NCI-H1417 treated with DMSO at 0.1 percent for 48 hours (cell line): ENCODE data around the gene SP3.

Experiments
- DNase-seq: peaks from one replicate; lab custom pipeline; 2025; lab: John Stamatoyannopoulos, UW

SP3 gene

DNA sequence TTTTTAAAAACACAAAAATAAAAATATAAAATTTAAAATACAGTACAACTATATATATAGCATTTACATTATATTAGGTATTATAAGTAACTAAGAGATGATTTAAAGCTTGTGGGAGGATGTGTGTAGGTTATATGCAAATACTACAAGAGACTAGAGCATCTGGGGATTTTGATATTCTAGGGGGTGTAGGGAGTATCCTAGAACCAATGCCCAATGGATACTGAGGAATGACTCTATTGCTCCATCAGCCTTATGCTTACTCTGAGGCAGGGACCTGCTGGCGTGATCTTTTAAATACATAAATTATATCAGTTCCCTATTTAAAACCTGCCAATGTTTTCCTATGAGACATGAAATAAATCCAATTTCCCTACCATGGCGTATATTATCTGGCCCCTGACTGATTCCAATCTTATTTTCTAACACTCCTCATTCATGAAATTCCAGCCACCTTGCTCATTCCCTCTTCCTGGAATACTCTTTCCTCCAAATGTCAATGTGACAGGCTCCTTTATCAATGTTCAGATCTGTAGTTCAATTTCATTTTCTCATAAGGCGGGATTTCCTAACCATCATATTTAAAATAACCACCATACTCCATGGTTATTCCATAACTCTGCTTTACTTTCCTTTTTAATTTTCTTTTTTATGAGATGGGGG lies 22.2 kb downstream of the SP3 start:
- DNase-seq, result no peak

DNA sequence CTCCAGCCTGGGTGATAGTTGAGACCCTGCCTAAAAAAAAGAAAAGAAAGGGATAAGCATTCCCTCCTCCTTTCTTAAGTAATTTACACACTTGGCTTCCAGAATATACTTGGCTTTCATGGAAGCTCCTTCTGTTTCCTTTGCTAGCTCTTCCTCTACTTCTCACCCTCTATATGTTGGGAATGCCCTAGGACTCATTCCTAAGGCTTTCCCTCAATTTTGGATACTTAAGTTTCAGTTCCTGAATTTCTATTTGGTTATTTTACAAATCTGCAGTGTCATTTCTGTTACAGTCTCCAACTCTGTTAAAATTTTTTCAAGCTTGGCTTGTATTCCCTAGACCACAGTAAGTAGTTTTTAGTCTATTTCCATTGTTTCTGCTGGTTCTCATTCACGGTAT lies 23.6 kb downstream of the SP3 start:
- no peak for DNase-seq

DNA sequence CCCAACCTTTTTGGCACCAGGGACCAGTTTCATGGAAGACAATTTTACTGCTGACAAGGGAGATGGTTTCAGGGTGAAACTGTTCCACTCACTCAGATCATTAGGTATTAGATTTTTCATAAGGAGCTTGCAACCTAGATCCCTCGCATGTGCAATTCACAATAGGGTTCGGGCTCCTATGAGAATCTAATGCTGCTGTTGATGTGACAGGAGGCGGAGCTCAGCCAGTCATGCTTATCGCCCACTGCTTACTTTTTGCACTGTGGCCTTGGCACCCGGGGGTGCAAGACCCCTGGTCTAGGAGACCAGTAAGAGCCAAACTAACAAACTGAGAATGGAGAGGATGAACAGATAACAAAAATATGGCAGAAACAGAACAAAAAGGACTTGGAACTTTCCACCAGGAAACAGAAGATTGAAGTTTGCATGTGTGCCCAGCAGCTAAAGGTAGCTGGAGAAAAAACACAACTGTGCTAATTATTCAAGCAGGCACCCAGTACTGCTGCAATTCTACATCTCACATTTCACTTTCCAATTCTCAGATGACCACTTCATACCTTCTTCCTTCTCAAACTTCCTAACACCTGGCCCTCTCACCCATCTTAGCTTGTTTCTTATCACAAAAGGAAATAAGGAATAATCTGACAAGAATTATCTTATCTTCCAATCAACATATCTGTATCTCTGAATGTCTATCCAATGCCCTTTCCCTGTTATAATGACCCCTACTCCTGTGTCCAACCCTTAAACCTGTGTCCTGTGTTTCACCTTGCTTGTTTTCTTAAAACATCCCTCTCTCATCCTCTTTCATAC lies 24.8 kb downstream of the SP3 start:
- no peak for DNase-seq

DNA sequence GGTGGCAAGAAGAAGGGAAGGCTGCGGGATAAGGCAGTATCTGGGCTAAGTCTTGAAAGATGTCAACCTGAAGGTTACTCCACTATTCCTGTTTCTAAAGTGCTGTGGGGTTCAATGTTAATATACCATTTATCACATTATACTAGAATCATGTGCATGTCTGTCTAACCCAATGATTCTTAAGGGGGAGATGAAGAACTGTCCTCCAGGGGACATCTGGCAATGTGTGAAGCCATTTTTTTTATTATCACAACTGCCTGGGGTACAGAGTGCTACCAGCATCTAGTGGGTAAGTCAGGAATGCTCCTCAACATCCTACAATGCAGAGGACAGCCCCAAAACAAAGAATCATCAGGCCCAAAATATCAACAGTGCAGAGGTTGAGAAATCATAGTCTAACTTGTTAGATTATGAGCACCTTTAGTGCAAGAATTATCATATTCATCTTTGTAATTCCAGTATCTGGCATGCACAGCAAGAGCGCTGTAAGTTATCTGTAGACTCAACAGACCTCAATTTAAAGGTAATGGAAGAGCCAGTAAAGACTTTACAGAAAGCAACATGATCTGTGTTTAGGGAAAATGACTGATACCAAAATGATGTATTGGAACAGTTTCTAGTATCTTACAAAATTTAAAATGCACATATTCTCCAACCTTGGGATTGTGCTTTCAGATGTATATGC lies 26.3 kb downstream of the SP3 start:
- no peak for DNase-seq

DNA sequence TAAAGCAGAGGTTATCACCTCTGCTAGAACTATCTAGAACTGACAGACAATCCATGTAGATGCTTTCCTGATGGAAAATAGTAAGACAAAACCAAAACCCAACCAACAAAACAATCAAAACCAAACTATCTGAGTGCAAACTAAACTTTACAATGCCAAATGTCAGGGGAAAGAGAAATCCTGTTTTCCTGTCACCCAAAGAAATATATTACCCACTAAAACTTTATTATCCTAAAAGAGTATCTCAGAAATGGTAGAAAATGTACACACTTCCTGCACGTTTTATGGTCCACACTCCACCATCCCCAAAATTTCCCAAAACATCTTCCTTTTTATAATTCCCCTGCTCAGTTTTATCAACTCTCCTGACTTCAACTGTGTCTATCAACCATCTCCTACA lies 29.9 kb downstream of the SP3 start:
- no peak for DNase-seq

DNA sequence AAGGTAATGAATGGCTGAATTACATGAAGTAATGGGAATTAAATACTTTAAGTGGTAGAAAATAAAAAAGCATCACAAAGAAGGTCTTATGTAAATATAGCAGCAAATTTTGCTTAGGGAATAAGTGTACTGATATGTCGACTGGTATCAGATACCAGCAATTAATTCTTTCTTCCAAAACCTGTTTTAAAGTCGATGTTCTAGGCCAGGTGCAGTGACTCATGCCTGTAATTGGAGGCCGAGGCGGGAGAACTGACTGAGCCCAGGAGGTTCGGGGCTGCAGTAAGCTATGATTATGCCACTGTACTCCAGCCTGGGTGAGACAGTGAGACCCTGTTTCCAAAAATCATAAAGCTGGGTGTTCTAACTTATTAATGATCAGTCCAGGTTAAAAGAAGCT lies 30.3 kb downstream of the SP3 start:
- DNase-seq, result no peak

DNA sequence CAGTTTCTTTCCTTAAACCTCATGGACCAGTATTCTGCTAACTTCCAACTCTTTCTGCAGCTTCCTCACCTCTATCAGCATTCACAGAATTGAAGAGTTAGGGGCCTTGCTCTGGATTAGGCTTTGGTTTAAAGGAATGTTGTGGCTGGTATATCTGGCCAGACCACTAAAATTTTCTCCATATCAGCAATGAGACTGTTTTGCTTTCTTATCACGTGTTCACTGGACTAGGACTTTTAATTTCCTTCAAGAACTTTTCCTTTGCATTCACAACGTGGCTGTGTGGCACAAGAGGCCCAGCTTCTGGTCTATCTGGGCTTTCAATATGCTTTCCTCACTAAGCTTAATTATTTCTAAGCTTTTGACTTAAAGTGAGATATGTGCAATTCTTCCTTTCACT lies 33.4 kb downstream of the SP3 start:
- no peak for DNase-seq

DNA sequence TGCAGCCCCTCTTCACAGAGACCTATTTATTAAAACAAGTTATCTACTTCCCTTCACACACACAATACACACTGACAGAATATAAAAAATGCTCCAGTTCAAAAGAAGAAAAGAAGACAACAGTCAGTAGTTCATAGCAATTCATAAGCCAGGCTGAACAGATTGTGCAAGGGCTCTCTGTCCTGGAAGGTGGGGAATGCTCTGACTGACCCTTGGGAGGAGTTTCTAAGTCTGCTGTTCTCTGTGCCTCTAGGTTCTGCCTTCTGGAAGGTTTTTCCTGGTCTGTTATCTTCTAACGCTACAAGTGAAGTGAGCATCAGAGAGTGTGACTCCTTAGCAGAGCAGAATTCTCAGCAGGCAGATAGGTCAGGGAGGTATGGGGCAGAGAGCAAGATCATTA lies 35.7 kb downstream of the SP3 start:
- no peak for DNase-seq

DNA sequence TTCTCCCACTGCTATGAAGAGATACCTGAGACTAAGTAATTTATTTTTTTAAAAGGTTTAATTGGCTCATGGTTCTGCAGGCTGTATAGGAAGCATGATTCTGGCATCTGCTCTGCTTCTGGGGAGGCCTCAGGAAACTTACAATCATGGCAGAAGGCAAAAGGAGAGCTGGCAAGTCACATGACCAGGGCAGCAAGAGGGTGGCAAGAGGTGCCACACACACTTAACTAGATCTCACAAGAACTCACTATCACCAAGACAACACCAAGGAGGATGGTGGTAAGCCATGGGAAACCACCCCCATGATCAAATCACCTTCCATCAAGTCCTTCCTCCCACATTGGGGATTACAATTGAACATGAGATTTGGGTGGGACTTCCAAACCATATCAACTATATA lies 38.3 kb downstream of the SP3 start:
- DNase-seq, result no peak

DNA sequence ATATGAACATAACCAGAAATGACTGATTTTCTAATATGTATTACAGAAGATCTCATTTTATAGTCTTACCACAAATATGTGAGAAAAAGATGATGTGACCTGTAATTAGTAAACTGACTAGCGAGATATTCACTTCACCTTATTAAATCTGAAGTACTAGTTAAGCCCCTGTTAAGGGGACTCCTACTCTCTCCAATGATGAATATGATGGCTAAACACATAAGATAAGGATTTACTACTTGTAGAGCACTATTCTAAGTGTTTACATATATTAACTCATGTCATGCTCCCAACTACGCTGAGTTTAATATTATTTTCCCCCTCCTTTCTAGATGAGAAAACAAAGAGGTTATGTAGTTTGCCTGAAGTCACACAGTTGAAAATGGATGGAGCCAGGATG lies 40.9 kb downstream of the SP3 start:
- no peak for DNase-seq

DNA sequence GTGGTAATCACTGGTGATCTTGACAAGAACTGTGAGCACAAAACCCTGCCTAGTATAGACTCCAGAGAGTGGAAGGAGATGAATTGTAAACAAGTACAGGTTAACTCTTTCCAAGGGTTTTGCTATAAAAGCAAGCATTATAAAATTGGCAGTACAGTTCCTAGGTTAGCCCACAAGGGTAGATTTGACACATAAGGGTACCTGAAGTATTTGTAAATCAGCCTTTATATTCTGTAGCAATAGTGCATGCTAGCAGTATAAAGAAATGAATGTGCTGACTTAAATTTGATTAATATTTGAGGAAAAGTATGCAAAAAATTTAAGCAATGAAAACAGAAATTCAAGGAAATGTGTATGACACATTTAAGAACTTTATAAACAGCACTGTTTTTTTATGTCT lies 42.4 kb downstream of the SP3 start:
- no peak for DNase-seq

DNA sequence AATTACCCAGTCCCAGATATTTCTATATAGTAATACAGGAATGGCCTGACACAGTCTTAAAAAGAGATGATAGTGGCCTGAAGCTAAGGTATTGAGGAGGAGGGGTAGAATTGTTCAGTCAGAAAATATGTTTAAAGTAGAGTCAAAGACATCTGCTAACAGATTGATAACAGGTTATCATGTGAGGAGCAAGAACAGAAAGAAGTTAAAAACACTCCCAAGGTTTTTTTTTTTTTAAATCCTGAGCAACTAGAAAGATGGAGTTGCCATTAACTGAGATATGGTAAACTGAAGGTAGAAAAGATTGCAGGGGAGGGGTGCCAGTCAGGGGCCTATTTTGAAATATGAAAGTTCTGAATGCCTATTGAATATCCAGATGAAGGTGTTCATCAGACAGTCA lies 43.1 kb downstream of the SP3 start:
- no peak for DNase-seq

DNA sequence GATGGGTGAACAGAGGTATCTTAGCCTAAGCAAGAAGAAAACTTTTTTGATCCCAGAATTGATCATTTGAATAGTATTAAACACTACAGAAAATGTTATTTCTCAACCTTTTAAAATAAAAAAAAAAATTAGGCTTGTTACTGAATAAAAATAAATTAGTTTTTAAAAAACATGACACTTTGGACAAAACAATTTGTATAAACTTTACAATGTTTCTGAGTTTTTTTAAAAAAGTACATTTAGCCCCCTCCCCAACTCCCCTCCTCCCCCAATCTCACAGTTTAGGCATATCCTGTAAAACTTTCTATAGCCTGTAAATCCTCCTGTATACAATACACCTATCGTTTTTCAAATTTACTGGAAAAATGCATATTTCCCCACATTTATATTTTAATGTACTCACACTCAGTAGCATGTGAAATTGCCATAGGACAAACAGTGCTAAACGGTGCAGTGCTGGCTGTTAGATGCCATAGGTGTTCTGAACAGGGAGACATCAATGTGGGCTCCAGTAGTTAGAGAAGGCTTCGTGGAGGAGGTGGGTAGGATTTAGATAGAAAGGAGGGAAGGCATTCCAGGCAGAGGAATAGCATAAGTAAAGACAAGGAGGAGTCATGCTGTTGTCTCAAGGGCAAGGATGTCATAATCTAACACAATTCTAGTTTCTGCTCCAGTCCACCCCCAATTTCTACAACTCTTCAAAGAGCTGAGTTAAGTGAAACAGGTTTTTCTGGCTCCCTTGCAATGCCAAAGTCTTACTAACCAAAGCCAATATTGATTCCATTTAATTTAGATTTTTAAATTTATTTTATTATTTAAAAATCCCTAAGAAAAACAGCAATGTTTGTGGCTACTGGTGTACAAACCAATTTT lies 50.9 kb downstream of the SP3 start:
- no peak for DNase-seq

DNA sequence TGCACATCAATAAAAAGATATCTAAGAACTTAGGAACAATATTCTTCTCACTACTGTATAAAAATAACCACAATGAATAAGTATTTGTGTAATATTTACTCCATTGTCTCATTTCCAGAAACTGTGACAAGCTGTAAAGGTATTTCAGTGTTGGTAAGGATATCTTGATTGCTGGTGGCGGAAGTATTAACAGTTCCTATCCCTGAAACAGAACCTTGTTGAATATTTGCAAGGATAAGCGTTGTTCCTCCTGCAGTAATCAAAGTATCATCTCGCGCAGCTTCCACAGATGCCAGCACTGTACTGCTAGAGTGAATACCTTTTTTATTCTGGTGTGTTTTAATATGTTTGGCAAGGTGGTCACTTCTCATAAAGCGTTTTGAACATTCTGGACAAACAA lies 55.3 kb downstream of the SP3 start:
- no peak for DNase-seq

DNA sequence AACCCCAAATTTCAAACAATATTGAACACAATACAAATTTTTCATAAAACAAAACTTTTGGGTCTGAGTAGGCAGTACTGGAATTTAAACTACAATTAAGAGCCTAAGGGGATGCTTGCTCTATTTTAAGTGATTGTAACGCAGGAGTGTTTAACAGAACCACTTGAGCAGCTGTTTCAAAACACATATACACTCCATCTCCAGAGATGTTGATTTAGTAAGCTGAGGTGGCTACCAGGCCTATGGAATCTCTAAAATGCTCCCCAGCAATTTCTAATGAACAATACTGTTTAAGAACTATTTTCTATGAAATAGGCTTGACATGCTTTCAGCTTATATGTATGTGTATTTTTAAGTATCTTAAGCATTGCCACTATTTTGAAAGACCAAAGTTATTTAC lies 58.5 kb downstream of the SP3 start:
- no peak for DNase-seq

DNA sequence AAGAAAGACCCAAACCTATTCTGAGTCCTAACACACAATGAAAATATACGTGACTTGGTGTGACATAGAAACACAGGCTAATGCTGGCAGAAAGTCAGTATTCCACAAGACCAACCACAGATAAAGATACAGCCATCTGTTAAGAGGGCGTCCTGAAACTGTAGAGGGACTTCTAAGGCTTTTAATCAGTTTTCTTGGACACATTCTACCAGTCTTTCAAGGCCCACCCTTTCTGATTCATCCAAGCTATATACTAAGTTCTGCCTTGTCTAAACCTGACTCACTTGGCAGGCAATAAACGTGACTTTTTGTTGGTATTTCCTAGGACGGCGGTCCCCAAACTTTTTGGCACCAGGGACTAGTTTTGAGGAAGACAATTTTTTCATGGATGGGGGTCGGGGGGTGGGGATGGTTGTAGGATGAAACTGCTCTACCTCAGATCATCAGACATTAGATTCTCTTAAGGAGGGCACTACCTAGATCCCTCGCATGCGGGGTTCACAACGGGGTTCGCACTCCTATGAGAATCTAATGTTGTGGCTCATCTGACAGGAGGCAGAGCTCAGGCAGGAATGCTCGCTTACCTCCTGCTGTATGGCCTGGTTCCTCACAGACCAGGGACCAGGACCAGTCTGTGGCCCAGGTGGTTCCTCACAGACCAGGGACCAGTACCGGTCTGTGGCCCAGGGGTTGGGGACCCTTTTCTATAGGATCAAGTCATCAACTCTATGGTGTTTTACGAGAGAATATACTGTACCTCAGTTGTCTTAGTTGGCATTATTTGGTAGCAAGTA lies 61.4 kb downstream of the SP3 start:
- DNase-seq, result no peak

DNA sequence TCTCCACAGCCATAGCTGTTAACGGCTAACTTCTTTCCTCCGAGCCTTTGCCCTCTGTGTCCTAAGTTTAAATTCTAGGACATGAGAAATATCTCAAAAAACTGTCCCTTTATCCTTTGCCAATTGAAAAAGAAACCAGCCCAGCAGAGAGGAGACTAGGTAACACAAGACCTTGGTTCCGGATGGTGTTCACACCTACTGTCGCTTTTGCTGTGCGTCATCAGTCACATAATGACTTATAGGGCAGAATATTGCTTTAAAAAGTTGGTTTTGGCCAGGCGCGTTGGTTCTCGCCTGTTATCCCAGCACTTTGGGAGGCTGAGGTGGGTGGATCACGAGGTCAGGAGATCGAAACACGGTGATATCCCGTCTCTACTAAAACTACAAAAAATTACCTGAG lies 66.2 kb downstream of the SP3 start:
- DNase-seq, result no peak

DNA sequence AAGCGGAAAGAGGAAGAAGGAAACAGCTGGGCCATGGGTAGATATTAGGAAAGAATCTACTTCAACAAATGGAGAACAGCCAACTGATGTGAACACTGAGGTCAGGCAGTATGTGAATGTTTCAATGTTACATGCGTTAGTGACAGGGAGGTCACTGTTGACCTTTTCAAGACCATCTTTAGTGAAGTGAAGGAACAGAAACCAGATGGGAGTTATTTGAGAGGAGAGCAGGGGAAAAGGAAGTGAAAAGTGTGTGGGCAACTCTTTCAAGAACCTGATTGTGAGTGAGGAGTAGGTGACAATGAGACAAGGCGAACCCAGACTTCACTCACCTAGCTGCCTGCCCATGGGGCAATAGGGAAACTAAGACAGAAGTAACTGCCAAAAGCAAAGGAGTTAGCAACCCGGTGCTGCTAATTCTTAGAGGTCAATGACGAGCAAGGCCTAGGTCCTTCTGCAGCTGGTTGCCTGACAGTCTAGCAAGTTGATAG lies 67.0 kb downstream of the SP3 start:
- DNase-seq, result no peak

DNA sequence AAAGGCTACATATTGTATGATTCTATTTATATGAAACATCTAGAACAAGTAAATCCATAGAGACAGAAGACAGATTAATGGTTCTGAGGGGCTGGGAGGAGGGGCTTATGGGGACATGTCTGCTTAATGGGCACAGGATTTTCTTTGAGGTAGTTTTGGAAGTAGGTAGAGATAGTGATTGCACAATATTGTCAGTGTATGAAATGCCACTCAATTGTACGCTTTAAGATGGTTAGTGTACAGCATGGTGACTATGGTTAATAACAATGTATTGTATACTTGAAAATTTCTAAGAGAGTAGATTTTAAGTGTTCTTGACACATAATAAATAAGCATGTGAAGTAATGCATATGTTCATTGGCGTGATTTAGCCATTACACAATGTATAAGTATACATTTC lies 68.4 kb downstream of the SP3 start:
- no peak for DNase-seq

DNA sequence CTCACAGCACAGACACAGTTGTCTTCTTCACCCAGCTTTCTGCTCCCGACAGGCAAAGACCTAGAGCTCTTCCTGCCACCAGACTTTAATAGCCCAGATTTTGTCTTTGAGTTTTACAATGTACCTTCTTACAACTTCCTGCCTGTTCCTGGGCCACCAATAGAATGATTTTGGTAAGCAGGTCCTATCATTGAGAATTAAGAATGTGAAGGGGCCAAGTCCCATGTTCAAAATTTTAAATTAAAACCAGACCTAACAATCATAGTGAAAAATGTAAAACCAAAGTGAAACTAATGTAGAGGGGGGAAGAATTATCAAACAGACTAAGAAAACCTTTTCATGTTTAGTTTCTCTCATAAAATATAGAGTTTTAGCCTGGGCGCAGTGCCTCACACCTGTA lies 72.8 kb downstream of the SP3 start:
- DNase-seq, result no peak

DNA sequence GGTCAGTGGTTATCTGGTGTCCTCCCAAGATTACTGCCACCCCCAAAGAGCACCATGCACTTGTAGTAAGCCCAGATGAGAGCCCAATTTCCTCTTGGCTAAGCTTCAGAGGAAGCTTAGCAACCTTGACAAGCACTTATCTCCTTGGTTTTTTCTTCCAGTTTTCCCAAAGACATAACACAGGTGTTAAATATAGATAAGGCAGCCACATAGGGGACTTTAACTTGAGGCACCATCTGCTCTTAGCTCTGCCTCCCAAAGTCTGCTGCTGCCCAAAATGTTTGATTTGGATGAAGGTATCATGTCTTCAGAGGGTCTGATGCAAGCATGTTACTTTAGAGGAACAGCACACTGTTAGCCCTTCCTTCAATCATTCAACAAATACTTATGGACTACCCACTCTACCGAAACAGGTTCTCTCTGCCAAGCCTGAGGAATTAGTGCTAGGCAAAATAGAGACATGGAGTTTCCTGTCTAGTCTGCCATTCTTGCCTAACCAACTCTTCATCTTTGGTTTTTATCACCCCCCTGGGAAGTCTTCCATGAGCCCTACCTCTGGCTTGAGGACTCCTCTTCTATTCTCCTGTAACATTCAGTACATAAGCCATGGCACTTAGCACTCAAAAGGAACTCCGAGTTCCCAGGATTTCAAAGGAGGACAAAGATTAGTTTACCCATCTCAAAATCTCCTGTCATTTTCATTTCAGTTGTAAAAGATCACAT lies 73.7 kb downstream of the SP3 start:
- DNase-seq, result no peak
